Mesothelial cell of epicardium (in vitro differentiated cells): ENCODE results near the gene CLEC16A. TPM values are rescaled to one million over a fixed set of nuclear protein-coding genes. Genes with fewer than 3 reads are reported as not detected.

Source experiments
- DNase-seq, 2 experiments: peaks; one replicate each; pipeline ENCODE4 v3.0.0; 2021; ENCODE audit warnings: low spot score in 2 of 2; ENCODE audit not compliant: unreplicated experiment in 2 of 2
- H3K27ac Mint-ChIP-seq: 2 replicates; pipeline ENCODE4 v1.8.0; 2021; ENCODE audit warnings: mixed read lengths
- H3K27me3 Mint-ChIP-seq: 2 replicates; pipeline ENCODE4 v1.8.0; 2021; ENCODE audit warnings: low read depth, mixed read lengths
- H3K36me3 Mint-ChIP-seq: 2 replicates; pipeline ENCODE4 v1.8.0; 2021; ENCODE audit warnings: mixed read lengths
- H3K4me1 Mint-ChIP-seq: 2 replicates; pipeline ENCODE4 v1.8.0; 2021; ENCODE audit warnings: mixed read lengths
- H3K4me3 Mint-ChIP-seq: 2 replicates; pipeline ENCODE4 v1.8.0; 2021; ENCODE audit warnings: mild to moderate bottlenecking, moderate library complexity, mixed read lengths
- H3K9me3 Mint-ChIP-seq: 2 replicates; pipeline ENCODE4 v1.8.0; 2021; ENCODE audit warnings: mixed read lengths
- CTCF ChIP-seq: fragments of 200-600 bp; sonication (generic); IDR thresholded peaks from one replicate; pipeline ENCODE4 v1.5.0; 2021; ENCODE audit warnings: antibody characterized with exemption; ENCODE audit not compliant: unreplicated experiment
- total RNA-seq: library from RNA; stranded (reverse); gene quantifications from 3 replicates; pipeline ENCODE4 v1.2.1, GENCODE V29; 2021

CLEC16A gene
- total RNA-seq, 1 donor from 2014 or later, result 43.3 TPM

GRCh38 chr16:11050536-11050935 lies 106.2 kb downstream of the CLEC16A start:
- H3K4me3 Mint-ChIP-seq, result no peak overlapping the region
- no peak for TF ChIP-seq CTCF
- peaks cover 25% of the 10 kb centered on the region for H3K36me3 Mint-ChIP-seq
- no peak for DNase-seq
- peaks cover 37% of the 10 kb centered on the region for H3K4me1 Mint-ChIP-seq
- no peak overlapping the region for H3K27ac Mint-ChIP-seq
- no peaks in the 10 kb centered on the region for H3K9me3 Mint-ChIP-seq
- H3K27me3 Mint-ChIP-seq, result no peaks in the 10 kb centered on the region

GRCh38 chr16:11050944-11051343 lies 106.6 kb downstream of the CLEC16A start:
- no peak overlapping the region for H3K4me3 Mint-ChIP-seq
- H3K9me3 Mint-ChIP-seq, result no peaks in the 10 kb centered on the region
- TF ChIP-seq CTCF, result no peak
- DNase-seq, result no peak
- no peak overlapping the region for H3K27ac Mint-ChIP-seq
- H3K27me3 Mint-ChIP-seq, result no peaks in the 10 kb centered on the region
- H3K36me3 Mint-ChIP-seq, result peaks cover 25% of the 10 kb centered on the region
- peaks cover 35% of the 10 kb centered on the region for H3K4me1 Mint-ChIP-seq

GRCh38 chr16:11051430-11051829 lies 107.1 kb downstream of the CLEC16A start:
- Mint-ChIP-seq H3K4me3 (no peak overlapping the region), H3K27ac (no peak overlapping the region)

GRCh38 chr16:11051879-11052808 lies 107.8 kb downstream of the CLEC16A start:
- no peak for DNase-seq
- no peaks in the 10 kb centered on the region for H3K9me3 Mint-ChIP-seq
- no peak overlapping the region for H3K4me3 Mint-ChIP-seq
- no peak overlapping the region for H3K27ac Mint-ChIP-seq
- H3K4me1 Mint-ChIP-seq, result peaks cover 23% of the 10 kb centered on the region
- H3K27me3 Mint-ChIP-seq, result no peaks in the 10 kb centered on the region
- TF ChIP-seq CTCF, result no peak
- peaks cover 30% of the 10 kb centered on the region for H3K36me3 Mint-ChIP-seq

More at GRCh38 chr16:11051430-11051829, 107.1 kb downstream of the CLEC16A start:
- no peaks in the 10 kb centered on the region for H3K9me3 Mint-ChIP-seq
- H3K36me3 Mint-ChIP-seq, result peaks cover 27% of the 10 kb centered on the region
- H3K4me1 Mint-ChIP-seq, result peaks cover 31% of the 10 kb centered on the region
- TF ChIP-seq CTCF, result no peak
- no peak for DNase-seq
- no peaks in the 10 kb centered on the region for H3K27me3 Mint-ChIP-seq

GRCh38 chr16:11053916-11054460 lies 109.6 kb downstream of the CLEC16A start:
- no peaks in the 10 kb centered on the region for H3K27me3 Mint-ChIP-seq
- H3K4me3 Mint-ChIP-seq, result no peak overlapping the region
- no peaks in the 10 kb centered on the region for H3K9me3 Mint-ChIP-seq
- no peak overlapping the region for H3K27ac Mint-ChIP-seq
- DNase-seq, result no peak
- TF ChIP-seq CTCF, result no peak
- peaks cover 26% of the 10 kb centered on the region for H3K36me3 Mint-ChIP-seq
- H3K4me1 Mint-ChIP-seq, result peaks cover 7% of the 10 kb centered on the region
